Adrenal gland (tissue), 5 donors: ENCODE results near the gene PSTPIP2.

Experiments used
- CTCF ChIP-seq, 6 experiments: fragments of 450-650 bp in 4 of 6; fragments of 200-600 bp in 2 of 6; sonication (generic) in 1 of 6; IDR thresholded peaks; 1 replicate in 5 of 6; 2 replicates in 1 of 6; pipeline versions ENCODE4 v1.5.1 to v1.8.0; 2016 to 2021; ENCODE audit warnings: antibody characterized with exemption in 6 of 6, mild to moderate bottlenecking in 2 of 6, moderate library complexity in 1 of 6
- POLR2A ChIP-seq, 2 donors: fragments of 450-650 bp; IDR thresholded peaks; one replicate each; pipeline ENCODE4 v1.6.1; 2017; ENCODE audit warnings: antibody characterized with exemption in 2 of 2, mild to moderate bottlenecking in 2 of 2, moderate library complexity in 1 of 2
- donor health status: DM: no; HTN: no; CAD: no.

DNA sequence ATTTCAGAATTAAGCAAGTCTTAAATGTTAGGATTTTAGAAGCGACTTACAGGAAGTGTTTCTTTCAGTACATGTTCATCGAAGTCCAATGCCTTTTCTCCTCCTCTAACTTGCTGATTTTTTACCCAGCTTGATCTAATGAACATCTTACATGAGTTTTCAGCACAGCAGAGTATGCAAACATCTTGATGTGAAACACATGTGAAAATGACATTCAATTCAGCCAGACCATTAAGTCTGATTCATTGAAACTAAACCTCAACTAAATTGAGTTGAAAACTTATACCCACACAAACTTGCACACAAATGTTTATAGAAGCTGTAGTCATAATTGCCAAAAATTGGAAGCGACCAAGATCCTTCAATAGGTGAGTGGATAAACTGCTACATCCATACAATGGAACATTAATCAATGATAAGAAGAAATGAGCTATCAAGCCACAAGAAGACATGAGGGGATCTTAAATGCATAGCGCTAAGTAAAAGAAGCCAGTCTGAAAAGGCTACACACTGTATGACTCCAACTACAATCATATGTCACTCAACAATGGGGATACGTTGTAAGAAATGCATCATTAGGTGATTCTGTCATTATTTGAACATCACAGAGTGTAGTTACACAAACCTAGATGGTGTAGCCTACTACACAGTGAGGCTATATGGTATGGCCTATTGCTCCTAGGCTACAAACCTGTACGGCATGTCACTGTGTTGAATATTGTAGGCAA, 18.5 kb downstream of the PSTPIP2 start:
- TF ChIP-seq CTCF (IDR thresholded peaks at IDR 0.05) (no peak), POLR2A (IDR thresholded peaks at IDR 0.05) (no peak)
